Measurements from ENCODE around the gene IL1R2. TPM values are rescaled to one million over a fixed set of nuclear protein-coding genes. Genes with fewer than 3 reads are reported as not detected.

Gene IL1R2
- polyA plus RNA-seq, 2 of the 4 experiments (the other 2 are of a cell fraction), result 0.83 to 1.7 TPM

DNA sequence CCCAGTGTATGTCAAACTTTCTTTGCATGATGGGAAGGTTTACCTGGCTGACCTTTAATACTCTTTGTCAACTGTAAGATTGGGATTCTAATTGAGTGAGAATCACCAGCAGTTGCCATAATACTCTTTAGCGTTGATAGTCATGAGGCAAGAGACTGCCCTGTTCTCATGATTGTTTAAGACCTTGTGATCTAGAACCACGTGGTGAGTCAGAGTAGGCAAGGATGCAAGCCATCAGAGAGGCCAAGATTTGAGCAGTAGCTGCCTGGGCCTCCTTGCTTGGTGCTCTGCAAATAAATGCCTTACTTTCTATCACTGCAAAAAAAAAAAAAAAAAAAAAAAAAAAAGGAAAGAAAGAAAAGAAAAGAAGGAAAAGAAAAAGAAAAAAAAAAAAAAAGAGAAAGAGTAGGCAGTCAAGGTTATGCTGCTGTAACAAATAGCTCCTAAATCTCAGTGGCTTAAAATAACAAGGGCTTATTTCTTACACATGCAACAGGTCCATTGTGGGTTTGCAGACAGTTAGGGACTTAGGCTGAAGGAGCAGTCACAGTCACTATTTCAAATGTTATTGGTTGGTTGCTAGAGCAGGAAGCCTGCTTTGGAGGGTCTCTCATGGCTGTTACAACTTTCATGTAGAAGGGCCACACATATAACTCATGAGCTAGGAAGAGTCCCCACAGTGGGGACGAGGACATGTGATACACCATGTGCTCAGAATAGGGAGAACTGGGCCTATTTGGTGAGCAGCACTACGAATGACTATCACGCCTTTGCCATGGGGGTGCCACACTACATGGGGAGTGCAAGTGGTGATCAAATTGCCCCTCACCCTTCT, 21.7 kb downstream of the IL1R2 start:
- Histone ChIP-seq H3K9me3 (0 out of 3 replicates have a peak, but pooled peaks cover 2% of the 10 kb centered on the region), H3K4me1 (0 out of 3 replicates have a peak, but pooled peaks cover 4% of the 10 kb centered on the region), H3K27ac (no peak overlapping the region), H3K4me2 (no peak overlapping the region), H3K4me3 (no peak overlapping the region)
- TF ChIP-seq MAZ (IDR thresholded peaks at IDR 0.05; ENCODE audit: borderline replicate concordance, low read depth, low read length), result no peak
- no peak for TF ChIP-seq CEBPB (IDR thresholded peaks at IDR 0.05)
- 77% methylated on average over 5 of the region's 5 CpGs for WGBS (ENCODE audit: missing lambda C conversion rate)
- ChIA-PET POLR2A (no interaction called here), CTCF (interaction anchor here (0.8 to 14.6 kb wide), 10 partner anchors 7 to 436 kb away, joined by 3 to 137 read pairs (median 3); partner anchors contain the start of gene IL18R1)
- DNase-seq (ENCODE audit: low read depth in 1 of 2, low spot score in 1 of 2) (no peak), ATAC-seq (no peak), FAIRE-seq (no peak)

GRCh38 chr2:102014041-102014345, 22.2 kb downstream of the IL1R2 start:
- WGBS (ENCODE audit: missing lambda C conversion rate), result 58% methylated on average over 1 of the region's 1 CpG
- POLR2A ChIA-PET, result no interaction called here
- CTCF ChIA-PET, result interaction anchor here (0.8 to 14.6 kb wide), 4 partner anchors 19 to 436 kb away, joined by 3 to 137 read pairs (median 4); no protein-coding TSS in a partner anchor
- H3K4me3 ChIP-seq, result no peak overlapping the region
- 0 out of 3 replicates have a peak, but pooled peaks cover 2% of the 10 kb centered on the region for H3K9me3 ChIP-seq
- FAIRE-seq (no peak), ATAC-seq (no peak), DNase-seq (ENCODE audit: low read depth in 1 of 2, low spot score in 1 of 2) (no peak)
- no peak overlapping the region for H3K4me2 ChIP-seq
- no peak overlapping the region for H3K27ac ChIP-seq
- H3K4me1 ChIP-seq, result 0 out of 3 replicates have a peak, but pooled peaks cover 4% of the 10 kb centered on the region
- TF ChIP-seq HOXB13 (CRISPR knock-in tag; IDR thresholded peaks at IDR 0.05; ENCODE audit: low read depth) (no peak), RFX5 (IDR thresholded peaks at IDR 0.05) (no peak), EP300 (IDR thresholded peaks at IDR 0.05) (no peak), SMC3 (IDR thresholded peaks at IDR 0.05) (no peak), SREBF2 (IDR thresholded peaks at IDR 0.05) (no peak), HDAC2 (IDR thresholded peaks at IDR 0.05) (no peak), CEBPB (IDR thresholded peaks at IDR 0.05) (no peak), ELK1 (IDR thresholded peaks at IDR 0.05; ENCODE audit: low read depth, low read length) (no peak), MYC (IDR thresholded peaks at IDR 0.05; ENCODE audit: borderline replicate concordance, low read length) (no peak), BHLHE40 (IDR thresholded peaks at IDR 0.05; ENCODE audit: low read depth, low read length) (no peak), CHD2 (IDR thresholded peaks at IDR 0.05; ENCODE audit: low read length, partially characterized antibody) (no peak)
- TF ChIP-seq, protein P1, sequence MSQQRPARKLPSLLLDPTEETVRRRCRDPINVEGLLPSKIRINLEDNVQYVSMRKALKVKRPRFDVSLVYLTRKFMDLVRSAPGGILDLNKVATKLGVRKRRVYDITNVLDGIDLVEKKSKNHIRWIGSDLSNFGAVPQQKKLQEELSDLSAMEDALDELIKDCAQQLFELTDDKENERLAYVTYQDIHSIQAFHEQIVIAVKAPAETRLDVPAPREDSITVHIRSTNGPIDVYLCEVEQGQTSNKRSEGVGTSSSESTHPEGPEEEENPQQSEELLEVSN (IDR thresholded peaks at IDR 0.05; ENCODE audit: borderline replicate concordance, low read depth), result no peak
- TF ChIP-seq, protein P2, sequence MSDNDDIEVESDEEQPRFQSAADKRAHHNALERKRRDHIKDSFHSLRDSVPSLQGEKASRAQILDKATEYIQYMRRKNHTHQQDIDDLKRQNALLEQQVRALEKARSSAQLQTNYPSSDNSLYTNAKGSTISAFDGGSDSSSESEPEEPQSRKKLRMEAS (IDR thresholded peaks at IDR 0.05), result no peak

GRCh38 chr2:102015399-102015798, 23.6 kb downstream of the IL1R2 start:
- WGBS (ENCODE audit: missing lambda C conversion rate), result 70% methylated on average over 5 of the region's 5 CpGs
- CTCF ChIA-PET, result interaction anchor here (1.2 to 14.6 kb wide), 3 partner anchors 9 to 226 kb away, joined by 3 to 137 read pairs (median 6); no protein-coding TSS in a partner anchor
- FAIRE-seq, result no peak
- no peak overlapping the region for H3K4me3 ChIP-seq
- ATAC-seq, result no peak
- peaks cover 6% of the 10 kb centered on the region; the same call in 2 of the 3 replicates for H3K4me1 ChIP-seq
- no peak overlapping the region for H3K27ac ChIP-seq
- H3K9me3 ChIP-seq, result 0 out of 3 replicates have a peak, but pooled peaks cover 2% of the 10 kb centered on the region
- no peak for DNase-seq (ENCODE audit: low read depth in 1 of 2, low spot score in 1 of 2)
- H3K4me2 ChIP-seq, result no peak overlapping the region
- POLR2A ChIA-PET, result no interaction called here
- no peak for TF ChIP-seq FOSB (CRISPR knock-in tag; IDR thresholded peaks at IDR 0.05)
- no peak for TF ChIP-seq ZC3H11A (IDR thresholded peaks at IDR 0.05)
- TF ChIP-seq NFE2L2 (conservative IDR thresholded peaks at IDR 0.05; ENCODE audit: low read length), result no peak
- no peak for TF ChIP-seq GATA3 (IDR thresholded peaks at IDR 0.05; ENCODE audit: borderline replicate concordance)
- TF ChIP-seq EHMT2 (IDR thresholded peaks at IDR 0.05; ENCODE audit: low read depth), result no peak
- no peak for TF ChIP-seq HOXA7 (CRISPR knock-in tag; IDR thresholded peaks at IDR 0.05)
- TF ChIP-seq RCOR1 (IDR thresholded peaks at IDR 0.05; ENCODE audit: low read depth, low read length), result no peak
- TF ChIP-seq HEYL (CRISPR knock-in tag; IDR thresholded peaks at IDR 0.05), result no peak
- TF ChIP-seq FOXS1 (CRISPR knock-in tag; IDR thresholded peaks at IDR 0.05), result no peak
- TF ChIP-seq RNF2 (IDR thresholded peaks at IDR 0.05; ENCODE audit: borderline replicate concordance, low read depth), result no peak
- no peak for TF ChIP-seq ATOH8 (CRISPR knock-in tag; IDR thresholded peaks at IDR 0.05; ENCODE audit: low read depth)
- no peak for TF ChIP-seq EHF (CRISPR knock-in tag; IDR thresholded peaks at IDR 0.05)
- no peak for TF ChIP-seq RFX5 (IDR thresholded peaks at IDR 0.05)
- TF ChIP-seq USF2 (IDR thresholded peaks at IDR 0.05), result no peak
- no peak for TF ChIP-seq ELK1 (IDR thresholded peaks at IDR 0.05; ENCODE audit: low read depth, low read length)
- no peak for TF ChIP-seq POLR2AphosphoS2 (conservative IDR thresholded peaks at IDR 0.05; ENCODE audit: low read length)
- TF ChIP-seq POLR2A (IDR thresholded peaks at IDR 0.05; ENCODE audit: low read length), result no peak
